HS-5 (cell line): ENCODE measurements around the gene NUMB.
"Not testable (repeated sequence)": the region's sequence is repeated elsewhere in the genome, so short reads cannot be mapped to it uniquely, and the experiment has no call there.

Source experiments
- DNase-seq: peaks from one replicate; pipeline ENCODE4 v3.0.0-alpha.2; 2012; ENCODE audit warnings: low read depth

NUMB gene

GRCh38 chr14:73359445-73359844 lies 98.9 kb downstream of the NUMB start:
- no peak for DNase-seq

GRCh38 chr14:73358187-73358586 lies 100.2 kb downstream of the NUMB start:
- DNase-seq, result no peak

GRCh38 chr14:73349091-73349490 lies 109.3 kb downstream of the NUMB start:
- not testable (repeated sequence) for DNase-seq

GRCh38 chr14:73344319-73344718 lies 114.0 kb downstream of the NUMB start:
- no peak for DNase-seq

GRCh38 chr14:73342670-73343069 lies 115.7 kb downstream of the NUMB start:
- no peak for DNase-seq

- DNase-seq, result no peak
These were observed 118.3 kb downstream of the NUMB start for GRCh38 chr14:73339846-73340595.

GRCh38 chr14:73339206-73339605 lies 119.1 kb downstream of the NUMB start:
- no peak for DNase-seq

GRCh38 chr14:73338551-73338950 lies 119.8 kb downstream of the NUMB start:
- DNase-seq, result no peak

- no peak for DNase-seq
These were observed 125.3 kb downstream of the NUMB start for GRCh38 chr14:73333031-73333430.

- no peak for DNase-seq
These were observed 132.6 kb downstream of the NUMB start for GRCh38 chr14:73325630-73326299.

- DNase-seq, result no peak
These were observed 133.3 kb downstream of the NUMB start for GRCh38 chr14:73325063-73325462.

- DNase-seq, result no peak
These were observed 133.8 kb downstream of the NUMB start for GRCh38 chr14:73324533-73324932.

GRCh38 chr14:73323896-73324399 lies 134.4 kb downstream of the NUMB start:
- no peak for DNase-seq

- no peak for DNase-seq
These were observed 145.2 kb downstream of the NUMB start for GRCh38 chr14:73313151-73313550.

GRCh38 chr14:73312687-73313086 lies 145.7 kb downstream of the NUMB start:
- no peak for DNase-seq

- no peak for DNase-seq
These were observed 146.7 kb downstream of the NUMB start for GRCh38 chr14:73311708-73312030.

GRCh38 chr14:73309207-73309606 lies 149.1 kb downstream of the NUMB start:
- not testable (repeated sequence) for DNase-seq

- no peak for DNase-seq
These were observed 151.1 kb downstream of the NUMB start for GRCh38 chr14:73307261-73307660.

GRCh38 chr14:73305499-73305898 lies 152.8 kb downstream of the NUMB start:
- no peak for DNase-seq

GRCh38 chr14:73295198-73295796 lies 163.0 kb downstream of the NUMB start:
- no peak for DNase-seq

- no peak for DNase-seq
These were observed 164.3 kb downstream of the NUMB start for GRCh38 chr14:73293782-73294781.

GRCh38 chr14:73290279-73290678 lies 168.1 kb downstream of the NUMB start:
- no peak for DNase-seq
